Nephron (organoid): ENCODE data around the gene ATP2A2.
"Not testable (repeated sequence)": the region's sequence is repeated elsewhere in the genome, so short reads cannot be mapped to it uniquely, and the experiment has no call there.

ENCODE experiments used
- H3K27ac Mint-ChIP-seq, 3 experiments: 2 replicates each; pipeline ENCODE4 v1.8.0; 2020; ENCODE audit warnings: mixed read lengths in 3 of 3, mild to moderate bottlenecking in 2 of 3, moderate library complexity in 1 of 3
- H3K27me3 Mint-ChIP-seq: 2 replicates; pipeline ENCODE4 v1.8.0; 2021; ENCODE audit warnings: low read depth, mild to moderate bottlenecking, moderate library complexity, mixed read lengths
- H3K36me3 Mint-ChIP-seq: 2 replicates; pipeline ENCODE4 v1.8.0; 2020; ENCODE audit warnings: low read depth, mixed read lengths
- H3K4me1 Mint-ChIP-seq: 2 replicates; pipeline ENCODE4 v1.8.0; 2020; ENCODE audit warnings: mixed read lengths
- H3K4me3 Mint-ChIP-seq, 3 experiments: 2 replicates each; pipeline ENCODE4 v1.8.0; 2020; ENCODE audit warnings: mild to moderate bottlenecking in 3 of 3, mixed read lengths in 3 of 3, moderate library complexity in 2 of 3
- H3K9me3 Mint-ChIP-seq: 2 replicates; pipeline ENCODE4 v1.8.0; 2020; ENCODE audit warnings: mixed read lengths
- TF ChIP-seq, protein P1 (sequence below), 3 experiments: fragments of 200-600 bp; sonication (generic); IDR thresholded peaks; one replicate each; pipeline ENCODE4 v1.5.0; 2021; ENCODE audit warnings: antibody characterized with exemption in 3 of 3; ENCODE audit not compliant: unreplicated experiment in 3 of 3

Gene ATP2A2

DNA sequence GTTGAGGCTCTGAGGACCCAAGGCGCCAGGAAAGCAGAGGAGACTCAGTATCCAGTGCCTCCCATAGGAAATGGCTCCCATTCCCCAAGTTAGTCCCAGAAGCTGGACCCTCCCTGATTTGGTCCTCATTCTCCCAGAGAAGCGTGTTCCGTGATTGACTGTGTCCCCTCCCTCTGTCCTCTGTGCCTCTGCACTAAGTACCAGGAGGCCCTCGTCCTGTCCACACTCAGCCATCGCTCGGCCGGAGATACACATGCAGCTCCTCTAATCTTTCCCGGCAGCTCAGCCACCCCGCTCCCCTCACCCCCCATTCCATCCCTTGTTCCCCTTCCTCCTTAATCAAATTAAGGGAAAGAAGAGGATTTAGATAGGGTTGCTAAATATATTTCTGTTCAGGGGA is 28.3 kb upstream of the ATP2A2 start:
- peak overlapping the region in 1 of 3 experiments; percentile 33 for H3K4me3 Mint-ChIP-seq
- TF ChIP-seq, protein P1, sequence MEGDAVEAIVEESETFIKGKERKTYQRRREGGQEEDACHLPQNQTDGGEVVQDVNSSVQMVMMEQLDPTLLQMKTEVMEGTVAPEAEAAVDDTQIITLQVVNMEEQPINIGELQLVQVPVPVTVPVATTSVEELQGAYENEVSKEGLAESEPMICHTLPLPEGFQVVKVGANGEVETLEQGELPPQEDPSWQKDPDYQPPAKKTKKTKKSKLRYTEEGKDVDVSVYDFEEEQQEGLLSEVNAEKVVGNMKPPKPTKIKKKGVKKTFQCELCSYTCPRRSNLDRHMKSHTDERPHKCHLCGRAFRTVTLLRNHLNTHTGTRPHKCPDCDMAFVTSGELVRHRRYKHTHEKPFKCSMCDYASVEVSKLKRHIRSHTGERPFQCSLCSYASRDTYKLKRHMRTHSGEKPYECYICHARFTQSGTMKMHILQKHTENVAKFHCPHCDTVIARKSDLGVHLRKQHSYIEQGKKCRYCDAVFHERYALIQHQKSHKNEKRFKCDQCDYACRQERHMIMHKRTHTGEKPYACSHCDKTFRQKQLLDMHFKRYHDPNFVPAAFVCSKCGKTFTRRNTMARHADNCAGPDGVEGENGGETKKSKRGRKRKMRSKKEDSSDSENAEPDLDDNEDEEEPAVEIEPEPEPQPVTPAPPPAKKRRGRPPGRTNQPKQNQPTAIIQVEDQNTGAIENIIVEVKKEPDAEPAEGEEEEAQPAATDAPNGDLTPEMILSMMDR (IDR thresholded peaks at IDR 0.05; ENCODE audit: unreplicated experiment in 3 of 3): no peak

DNA sequence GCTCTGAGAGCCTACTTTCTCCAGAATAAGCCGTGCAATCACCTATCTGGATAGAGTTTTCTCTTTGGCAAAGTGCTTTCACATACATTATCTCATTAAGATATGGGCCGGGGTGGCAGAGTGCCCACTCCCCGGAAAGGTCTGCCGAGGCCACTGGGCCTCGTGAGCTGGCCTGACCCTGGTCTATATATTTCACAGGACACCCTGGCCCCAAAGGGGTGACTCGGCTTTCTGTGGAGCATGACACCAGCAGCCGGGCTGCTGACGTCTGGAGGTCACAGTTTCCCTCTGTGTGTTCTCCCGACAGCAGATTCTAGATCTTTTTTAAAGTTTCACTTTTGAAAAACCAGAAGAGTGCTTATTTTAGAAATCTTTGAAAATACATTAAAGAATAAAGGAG is 27.9 kb upstream of the ATP2A2 start:
- Mint-ChIP-seq H3K36me3 (peaks cover under 1% of the 10 kb centered on the region), H3K9me3 (no peaks in the 10 kb centered on the region), H3K4me1 (peaks cover 36% of the 10 kb centered on the region), H3K4me3 (peak overlapping the region in 2 of 3 experiments; percentile 43 to 45), H3K27me3 (peaks cover 12% of the 10 kb centered on the region), H3K27ac (peak overlapping the region; percentile 52 to 84 (median 82))
- TF ChIP-seq, protein P1 (IDR thresholded peaks at IDR 0.05; ENCODE audit: unreplicated experiment in 3 of 3): no peak

More for the DNA sequence above, 28.3 kb upstream of the ATP2A2 start:
- Mint-ChIP-seq H3K36me3 (no peaks in the 10 kb centered on the region), H3K27ac (peak overlapping the region; percentile 52 to 84 (median 82)), H3K4me1 (peaks cover 40% of the 10 kb centered on the region), H3K9me3 (no peaks in the 10 kb centered on the region), H3K27me3 (peaks cover 12% of the 10 kb centered on the region)

DNA sequence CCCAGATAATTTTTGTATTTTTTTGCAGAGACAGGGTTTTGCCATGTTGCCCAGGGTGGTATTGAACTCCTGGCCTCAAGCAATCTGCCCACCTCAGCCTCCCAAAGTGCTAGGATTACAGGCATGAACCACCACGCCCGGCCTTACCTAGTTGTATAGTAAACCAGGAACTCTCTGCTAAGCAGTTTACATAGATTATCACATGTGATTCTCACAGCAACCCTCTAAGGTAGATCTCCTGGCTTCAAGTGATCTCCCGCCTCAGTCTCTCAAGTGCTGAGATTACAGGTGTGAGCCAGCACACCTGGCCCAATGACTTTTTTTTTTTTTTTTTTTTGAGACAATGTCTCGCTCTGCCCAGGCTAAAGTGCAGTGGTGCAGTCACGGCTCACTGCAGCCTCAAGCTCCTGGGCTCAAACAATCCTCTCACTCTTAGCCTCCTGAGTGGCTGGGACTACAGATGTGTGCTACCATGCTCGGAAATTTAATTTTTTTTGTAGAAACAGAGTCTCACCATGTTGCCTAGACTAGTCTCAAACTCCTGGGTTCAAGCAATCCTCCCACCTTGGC is 26.0 kb upstream of the ATP2A2 start:
- peaks cover 12% of the 10 kb centered on the region for H3K27me3 Mint-ChIP-seq
- H3K36me3 Mint-ChIP-seq: peaks cover 6% of the 10 kb centered on the region
- TF ChIP-seq, protein P1 (IDR thresholded peaks at IDR 0.05; ENCODE audit: unreplicated experiment in 3 of 3): no peak
- H3K9me3 Mint-ChIP-seq: no peaks in the 10 kb centered on the region
- no peak overlapping the region for H3K27ac Mint-ChIP-seq
- no peak overlapping the region for H3K4me3 Mint-ChIP-seq
- H3K4me1 Mint-ChIP-seq: peaks cover 17% of the 10 kb centered on the region

DNA sequence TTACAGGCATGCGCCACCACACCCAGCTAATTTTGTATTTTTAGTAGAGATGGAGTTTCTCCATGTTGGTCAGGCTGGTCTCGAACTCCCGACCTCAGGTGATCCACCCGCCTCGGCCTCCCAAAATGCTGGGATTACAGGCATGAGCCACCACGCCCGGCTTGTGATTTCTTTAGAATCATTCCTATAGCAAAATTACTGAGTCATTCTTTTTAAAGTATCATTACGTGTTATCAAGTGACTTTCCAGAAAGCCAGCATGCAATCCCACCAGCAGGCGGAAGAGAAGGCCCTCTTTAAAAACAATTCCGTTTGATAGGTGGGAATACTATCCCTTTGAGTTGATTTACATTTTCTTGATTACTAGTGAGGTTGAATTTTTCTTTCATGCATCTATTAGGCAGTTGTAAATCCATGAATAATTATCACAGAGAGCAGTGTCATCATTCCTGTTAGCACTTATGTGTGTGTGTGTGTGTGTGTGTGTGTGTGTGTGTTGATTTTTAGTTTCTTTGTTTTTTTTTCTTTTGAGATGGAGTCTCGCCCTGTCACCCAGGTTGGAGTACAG is 25.1 kb upstream of the ATP2A2 start:
- H3K36me3 Mint-ChIP-seq: not testable (repeated sequence)

DNA sequence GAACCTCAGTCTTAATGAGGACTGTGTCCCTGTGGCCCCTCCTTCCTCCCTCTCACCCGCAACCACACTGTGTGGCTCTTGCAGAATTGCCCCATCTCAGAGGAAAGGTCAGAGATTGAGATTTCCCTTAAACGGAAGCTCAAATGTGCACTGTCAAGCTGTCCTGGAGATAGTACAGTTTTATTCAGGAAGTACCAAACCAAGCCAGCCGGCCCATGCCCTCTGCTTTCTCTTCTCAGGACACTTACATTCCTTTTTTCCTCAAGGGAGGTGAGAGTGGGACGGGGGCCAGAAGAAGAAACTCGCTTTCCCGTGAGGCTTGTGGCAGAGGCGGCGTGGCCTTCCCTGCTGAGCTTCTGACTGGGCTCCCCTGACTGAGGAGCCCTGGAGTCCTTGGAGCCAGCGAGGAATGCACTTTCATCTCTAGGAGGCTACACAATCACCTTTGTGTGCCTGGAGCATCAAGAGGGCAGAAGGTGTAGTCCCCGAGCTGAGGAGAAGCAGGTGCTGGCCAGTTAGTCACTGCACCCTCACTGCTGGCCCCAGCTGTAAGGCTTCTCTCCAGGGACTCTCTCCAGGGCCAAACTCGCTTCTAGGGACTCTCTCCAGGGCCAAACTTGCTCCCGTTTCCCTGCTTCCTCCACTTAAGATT is 24.1 kb upstream of the ATP2A2 start:
- Mint-ChIP-seq H3K27ac (peak overlapping the region in 1 of 3 experiments; percentile 13), H3K27me3 (peaks cover 9% of the 10 kb centered on the region), H3K4me1 (peaks cover 9% of the 10 kb centered on the region), H3K36me3 (peaks cover 6% of the 10 kb centered on the region), H3K4me3 (no peak overlapping the region), H3K9me3 (no peaks in the 10 kb centered on the region)
- TF ChIP-seq, protein P1 (IDR thresholded peaks at IDR 0.05; ENCODE audit: unreplicated experiment in 3 of 3): no peak

More for the DNA sequence above, 25.1 kb upstream of the ATP2A2 start:
- not testable (repeated sequence) for H3K4me1 Mint-ChIP-seq, H3K27ac Mint-ChIP-seq, H3K9me3 Mint-ChIP-seq, H3K27me3 Mint-ChIP-seq, H3K4me3 Mint-ChIP-seq

DNA sequence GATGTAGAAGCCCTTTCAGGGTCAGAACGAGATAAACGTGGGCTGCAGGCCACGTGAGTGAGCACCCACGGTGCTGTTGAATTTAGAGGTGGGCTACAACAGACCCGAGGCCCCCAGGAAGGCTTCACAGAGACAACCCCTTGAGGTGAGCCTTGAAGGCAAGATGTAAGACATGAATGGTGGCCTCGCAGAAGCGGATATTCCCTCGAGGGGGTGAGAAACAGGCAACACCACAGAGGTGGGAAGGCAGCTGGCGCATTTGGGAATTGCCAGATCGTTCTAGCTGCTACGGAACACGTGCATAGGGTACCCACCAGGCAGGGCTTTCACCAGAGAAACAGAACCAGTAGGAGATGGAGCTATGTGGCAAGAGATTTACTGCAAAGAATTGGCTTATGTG is 22.6 kb upstream of the ATP2A2 start:
- H3K27me3 Mint-ChIP-seq: peaks cover 4% of the 10 kb centered on the region
- H3K4me3 Mint-ChIP-seq: no peak overlapping the region
- no peaks in the 10 kb centered on the region for H3K9me3 Mint-ChIP-seq
- H3K27ac Mint-ChIP-seq: peak overlapping the region in 1 of 3 experiments; percentile 13
- peaks cover 6% of the 10 kb centered on the region for H3K4me1 Mint-ChIP-seq
- H3K36me3 Mint-ChIP-seq: peaks cover 6% of the 10 kb centered on the region
- TF ChIP-seq, protein P1 (IDR thresholded peaks at IDR 0.05; ENCODE audit: unreplicated experiment in 3 of 3): no peak
